Activated CD8-positive, alpha-beta memory T cell treated with anti-CD3 and anti-CD28 coated beads, Interleukin-2, amount 10 ng/mL, durations not matched to agents 7 days and 5 days (primary cell): ENCODE data around the gene FOXC1. TPM values are rescaled to one million over a fixed set of nuclear protein-coding genes. Genes with fewer than 3 reads are reported as not detected.

Experiments
- ATAC-seq: fragments of 150-1000 bp; cut with Tn5 transposase; one replicate; pipeline ENCODE4 v1.10.0; 2021; ENCODE audit warnings: moderate library complexity
- CTCF ChIA-PET: fragments of 350-600 bp; sonication (Branson Sonifier 250); formaldehyde crosslinking; loops from one replicate; lab custom pipeline; 2021; ENCODE audit warnings: antibody characterized with exemption; lab: Charles Lee
- DNase-seq: peaks from one replicate; pipeline ENCODE4 v3.0.0-alpha.2; 2020
- H3K27ac Mint-ChIP-seq: one replicate; pipeline ENCODE4 v1.8.0; 2021; ENCODE audit warnings: mild to moderate bottlenecking, mixed read lengths
- H3K27me3 Mint-ChIP-seq: one replicate; pipeline ENCODE4 v1.8.0; 2021; ENCODE audit warnings: mixed read lengths
- H3K36me3 Mint-ChIP-seq: one replicate; pipeline ENCODE4 v1.8.0; 2021; ENCODE audit warnings: mild to moderate bottlenecking, mixed read lengths
- H3K4me1 Mint-ChIP-seq: one replicate; pipeline ENCODE4 v1.8.0; 2021; ENCODE audit warnings: mixed read lengths
- H3K4me3 Mint-ChIP-seq: one replicate; pipeline ENCODE4 v1.8.0; 2021; ENCODE audit warnings: mild to moderate bottlenecking, moderate library complexity, mixed read lengths
- H3K9me3 Mint-ChIP-seq: one replicate; pipeline ENCODE4 v1.8.0; 2022; ENCODE audit warnings: low read depth, mixed read lengths
- total RNA-seq, 2 experiments: library from RNA; stranded (reverse); gene quantifications; one replicate each; pipeline ENCODE4 v1.2.3, GENCODE V29; 2021

FOXC1 gene
- total RNA-seq, 2 experiments from 2014 or later: 0.26 TPM; not detected in 1

GRCh38 chr6:1613346-1613687 lies 3.6 kb downstream of the FOXC1 start:
- Mint-ChIP-seq H3K27me3 (peaks cover 63% of the 10 kb centered on the region), H3K4me3 (no peak overlapping the region), H3K9me3 (no peaks in the 10 kb centered on the region), H3K27ac (no peak overlapping the region), H3K4me1 (peaks cover 17% of the 10 kb centered on the region), H3K36me3 (peaks cover 4% of the 10 kb centered on the region)
- no peak for DNase-seq
- no peak for ATAC-seq
- CTCF ChIA-PET: interaction anchor here (1.9 kb wide), 1 partner anchor 17 kb away, joined by 8 read pairs; no protein-coding TSS in a partner anchor

GRCh38 chr6:1613688-1614447 lies 4.2 kb downstream of the FOXC1 start:
- Mint-ChIP-seq H3K4me3 (no peak overlapping the region), H3K27ac (no peak overlapping the region), H3K36me3 (peaks cover 4% of the 10 kb centered on the region), H3K9me3 (no peaks in the 10 kb centered on the region), H3K27me3 (peaks cover 64% of the 10 kb centered on the region), H3K4me1 (peaks cover 13% of the 10 kb centered on the region)
- ATAC-seq (no peak), DNase-seq (no peak)
- CTCF ChIA-PET: interaction anchor here (1.0 to 1.7 kb wide), 3 partner anchors 18 to 581 kb away, joined by 3 to 7 read pairs (median 3); no protein-coding TSS in a partner anchor

GRCh38 chr6:1614448-1615150 lies 4.9 kb downstream of the FOXC1 start:
- peaks cover 66% of the 10 kb centered on the region for H3K27me3 Mint-ChIP-seq
- peaks cover 13% of the 10 kb centered on the region for H3K4me1 Mint-ChIP-seq
- no peak for ATAC-seq
- H3K4me3 Mint-ChIP-seq: no peak overlapping the region
- H3K27ac Mint-ChIP-seq: no peak overlapping the region
- no peaks in the 10 kb centered on the region for H3K9me3 Mint-ChIP-seq
- H3K36me3 Mint-ChIP-seq: peaks cover 4% of the 10 kb centered on the region
- no peak for DNase-seq
- CTCF ChIA-PET: interaction anchor here (0.5 to 1.9 kb wide), 6 partner anchors 10 to 1446 kb away, joined by 3 to 7 read pairs (median 4); no protein-coding TSS in a partner anchor

- peaks cover 13% of the 10 kb centered on the region for H3K4me1 Mint-ChIP-seq
- H3K9me3 Mint-ChIP-seq: no peaks in the 10 kb centered on the region
- CTCF ChIA-PET: interaction anchor here (1.4 to 2.5 kb wide), 4 partner anchors 9 to 738 kb away, joined by 6 to 9 read pairs (median 7); no protein-coding TSS in a partner anchor
- peaks cover 4% of the 10 kb centered on the region for H3K36me3 Mint-ChIP-seq
- H3K27ac Mint-ChIP-seq: no peak overlapping the region
- peaks cover 69% of the 10 kb centered on the region for H3K27me3 Mint-ChIP-seq
- DNase-seq (no peak), ATAC-seq (no peak)
- no peak overlapping the region for H3K4me3 Mint-ChIP-seq
These were observed 5.6 kb downstream of the FOXC1 start for GRCh38 chr6:1615151-1615852.

GRCh38 chr6:1615853-1616420 lies 6.2 kb downstream of the FOXC1 start:
- CTCF ChIA-PET: interaction anchor here (1.4 to 2.5 kb wide), 4 partner anchors 8 to 738 kb away, joined by 3 to 9 read pairs (median 6); no protein-coding TSS in a partner anchor
- Mint-ChIP-seq H3K4me1 (peaks cover 9% of the 10 kb centered on the region), H3K27me3 (peaks cover 67% of the 10 kb centered on the region), H3K9me3 (no peaks in the 10 kb centered on the region), H3K4me3 (no peak overlapping the region), H3K27ac (no peak overlapping the region), H3K36me3 (peaks cover 4% of the 10 kb centered on the region)
- ATAC-seq (no peak), DNase-seq (no peak)

- H3K27ac Mint-ChIP-seq: no peak overlapping the region
- H3K4me3 Mint-ChIP-seq: no peak overlapping the region
- H3K27me3 Mint-ChIP-seq: peaks cover 72% of the 10 kb centered on the region
- CTCF ChIA-PET: interaction anchor here (0.7 to 2.5 kb wide), 5 partner anchors 10 to 737 kb away, joined by 3 to 9 read pairs (median 6); no protein-coding TSS in a partner anchor
- DNase-seq: no peak
- no peaks in the 10 kb centered on the region for H3K9me3 Mint-ChIP-seq
- peaks cover 8% of the 10 kb centered on the region for H3K4me1 Mint-ChIP-seq
- no peak for ATAC-seq
- peaks cover 3% of the 10 kb centered on the region for H3K36me3 Mint-ChIP-seq
These were observed 7.2 kb downstream of the FOXC1 start for GRCh38 chr6:1616701-1617463.

GRCh38 chr6:1617466-1618310 lies 8.0 kb downstream of the FOXC1 start:
- Mint-ChIP-seq H3K9me3 (no peaks in the 10 kb centered on the region), H3K27me3 (peaks cover 72% of the 10 kb centered on the region), H3K27ac (no peak overlapping the region), H3K4me1 (peaks cover 3% of the 10 kb centered on the region), H3K4me3 (no peak overlapping the region), H3K36me3 (peaks cover 3% of the 10 kb centered on the region)
- CTCF ChIA-PET: interaction anchor here (0.7 to 2.5 kb wide), 4 partner anchors 11 to 221 kb away, joined by 3 to 9 read pairs (median 6); no protein-coding TSS in a partner anchor
- DNase-seq (no peak), ATAC-seq (no peak)

GRCh38 chr6:1618311-1619097 lies 8.8 kb downstream of the FOXC1 start:
- H3K27ac Mint-ChIP-seq: no peak overlapping the region
- peaks cover 3% of the 10 kb centered on the region for H3K36me3 Mint-ChIP-seq
- H3K9me3 Mint-ChIP-seq: no peaks in the 10 kb centered on the region
- no peak for ATAC-seq
- peaks cover 3% of the 10 kb centered on the region for H3K4me1 Mint-ChIP-seq
- no peak overlapping the region for H3K4me3 Mint-ChIP-seq
- CTCF ChIA-PET: no interaction called here
- H3K27me3 Mint-ChIP-seq: peaks cover 71% of the 10 kb centered on the region
- DNase-seq: no peak

GRCh38 chr6:1619098-1619672 lies 9.5 kb downstream of the FOXC1 start:
- no peaks in the 10 kb centered on the region for H3K9me3 Mint-ChIP-seq
- H3K27me3 Mint-ChIP-seq: peaks cover 70% of the 10 kb centered on the region
- H3K27ac Mint-ChIP-seq: no peak overlapping the region
- peaks cover 3% of the 10 kb centered on the region for H3K36me3 Mint-ChIP-seq
- ATAC-seq (no peak), DNase-seq (no peak)
- H3K4me3 Mint-ChIP-seq: no peak overlapping the region
- H3K4me1 Mint-ChIP-seq: peaks cover 3% of the 10 kb centered on the region
- CTCF ChIA-PET: no interaction called here

GRCh38 chr6:1619673-1620503 lies 10.2 kb downstream of the FOXC1 start:
- DNase-seq (no peak), ATAC-seq (no peak)
- CTCF ChIA-PET: no interaction called here
- Mint-ChIP-seq H3K27me3 (peaks cover 71% of the 10 kb centered on the region), H3K9me3 (no peaks in the 10 kb centered on the region), H3K36me3 (peaks cover 3% of the 10 kb centered on the region), H3K4me1 (peaks cover 3% of the 10 kb centered on the region), H3K27ac (no peak overlapping the region), H3K4me3 (no peak overlapping the region)
